Smooth muscle cell (in vitro differentiated cells): Measurements from ENCODE around the gene RAB31. TPM values are rescaled to one million over a fixed set of nuclear protein-coding genes. Genes with fewer than 3 reads are reported as not detected.
A peak's percentile ranks its signal among the peaks of the same experiment; 100 is the strongest.

Source experiments
- DNase-seq: peaks from one replicate; lab custom pipeline; 2025; ENCODE audit not compliant: unreplicated experiment; lab: John Stamatoyannopoulos, UW
- H2AFZ ChIP-seq: fragments of 200-600 bp; sonication (generic); 2 replicates; pipeline ENCODE4 v1.6.0; 2016; ENCODE audit warnings: antibody characterized with exemption, low read depth, mild to moderate bottlenecking
- H3F3A ChIP-seq: fragments of 200-600 bp; sonication (generic); 2 replicates; pipeline ENCODE4 v1.6.0; 2017; ENCODE audit warnings: antibody characterized with exemption, low read depth
- H3K27ac ChIP-seq: fragments of 200-600 bp; sonication (generic); 2 replicates; pipeline ENCODE4 v1.5.1; 2016; ENCODE audit warnings: low read depth, mild to moderate bottlenecking
- H3K27me3 ChIP-seq: fragments of 200-600 bp; sonication (generic); 2 replicates; pipeline ENCODE4 v1.6.1; 2016; ENCODE audit warnings: low read depth, mild to moderate bottlenecking
- H3K36me3 ChIP-seq: fragments of 200-600 bp; sonication (generic); 2 replicates; pipeline ENCODE4 v1.5.1; 2016; ENCODE audit warnings: low read depth
- H3K4me1 ChIP-seq: fragments of 200-600 bp; sonication (generic); 2 replicates; pipeline ENCODE4 v1.5.1; 2016; ENCODE audit warnings: low read depth
- H3K4me2 ChIP-seq: fragments of 200-600 bp; sonication (generic); 2 replicates; pipeline ENCODE4 v1.6.0; 2016; ENCODE audit warnings: mild to moderate bottlenecking
- H3K4me3 ChIP-seq: fragments of 200-600 bp; sonication (generic); 2 replicates; pipeline ENCODE4 v1.5.1; 2016; ENCODE audit warnings: mild to moderate bottlenecking
- H3K79me2 ChIP-seq: fragments of 200-600 bp; sonication (generic); 2 replicates; pipeline ENCODE4 v1.6.0; 2016; ENCODE audit warnings: low read depth, mild to moderate bottlenecking
- H3K9ac ChIP-seq: fragments of 200-600 bp; sonication (generic); 2 replicates; pipeline ENCODE4 v1.6.0; 2016; ENCODE audit warnings: low read depth
- H3K9me3 ChIP-seq: fragments of 200-600 bp; sonication (generic); replicated peaks from 2 replicates; pipeline ENCODE4 v1.5.1; 2016; ENCODE audit warnings: low read depth
- H4K20me1 ChIP-seq: fragments of 200-600 bp; sonication (generic); 2 replicates; pipeline ENCODE4 v1.6.0; 2016; ENCODE audit warnings: low read depth
- WGBS: methylation state at CpG from one replicate; pipeline ENCODE4 v1.1.7; 2016; ENCODE audit warnings: low lambda C conversion rate; 5-methylcytosine and 5-hydroxymethylcytosine counted together
- polyA plus RNA-seq: library from polyadenylated mRNA; unstranded; fragments of >200 nt; fragmentation: Nextera tagmentation; extraction: Ambion mirVana; gene quantifications from 2 replicates; pipeline ENCODE4 v1.2.1, GENCODE V29; 2016
- total RNA-seq: library from RNA; depleted of rRNA; stranded (reverse); fragments of >200 nt; gene quantifications from 2 replicates; pipeline ENCODE4 v1.2.3, GENCODE V29; 2014
- TF ChIP-seq, protein P1 (sequence below): fragments of 200-600 bp; sonication (generic); IDR thresholded peaks from 2 replicates; pipeline ENCODE4 v1.5.1; 2017; ENCODE audit warnings: borderline replicate concordance, mild to moderate bottlenecking, antibody characterized with exemption; ENCODE audit not compliant: insufficient read depth, poor library complexity, severe bottlenecking

Gene RAB31
- total and polyA plus RNA-seq, 2 experiments from 2014 or later = 116 to 414 TPM

GRCh38 chr18:9709304-9709877, 1.3 kb downstream of the RAB31 start:
- H3K27ac ChIP-seq = peak overlapping the region; percentile 87
- DNase-seq = no peak

GRCh38 chr18:9710037-9710436, 1.9 kb downstream of the RAB31 start:
- Histone ChIP-seq H4K20me1 (peaks cover 62% of the 10 kb centered on the region), H3K9ac (no peak overlapping the region), H3K79me2 (peaks cover 68% of the 10 kb centered on the region), H3K27ac (peak overlapping the region; percentile 87), H3K4me3 (peak overlapping the region; percentile 89), H3K4me2 (peak overlapping the region; percentile 92), H3F3A (peaks cover 25% of the 10 kb centered on the region), H3K4me1 (peaks cover 23% of the 10 kb centered on the region), H2AFZ (no peak overlapping the region), H3K27me3 (no peaks in the 10 kb centered on the region), H3K36me3 (no peaks in the 10 kb centered on the region), H3K9me3 (no peaks in the 10 kb centered on the region)
- DNase-seq = no peak
- 78% methylated on average over 4 of the region's 4 CpGs for WGBS
- TF ChIP-seq, protein P1, sequence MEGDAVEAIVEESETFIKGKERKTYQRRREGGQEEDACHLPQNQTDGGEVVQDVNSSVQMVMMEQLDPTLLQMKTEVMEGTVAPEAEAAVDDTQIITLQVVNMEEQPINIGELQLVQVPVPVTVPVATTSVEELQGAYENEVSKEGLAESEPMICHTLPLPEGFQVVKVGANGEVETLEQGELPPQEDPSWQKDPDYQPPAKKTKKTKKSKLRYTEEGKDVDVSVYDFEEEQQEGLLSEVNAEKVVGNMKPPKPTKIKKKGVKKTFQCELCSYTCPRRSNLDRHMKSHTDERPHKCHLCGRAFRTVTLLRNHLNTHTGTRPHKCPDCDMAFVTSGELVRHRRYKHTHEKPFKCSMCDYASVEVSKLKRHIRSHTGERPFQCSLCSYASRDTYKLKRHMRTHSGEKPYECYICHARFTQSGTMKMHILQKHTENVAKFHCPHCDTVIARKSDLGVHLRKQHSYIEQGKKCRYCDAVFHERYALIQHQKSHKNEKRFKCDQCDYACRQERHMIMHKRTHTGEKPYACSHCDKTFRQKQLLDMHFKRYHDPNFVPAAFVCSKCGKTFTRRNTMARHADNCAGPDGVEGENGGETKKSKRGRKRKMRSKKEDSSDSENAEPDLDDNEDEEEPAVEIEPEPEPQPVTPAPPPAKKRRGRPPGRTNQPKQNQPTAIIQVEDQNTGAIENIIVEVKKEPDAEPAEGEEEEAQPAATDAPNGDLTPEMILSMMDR = no peak

More at GRCh38 chr18:9709304-9709877, 1.3 kb downstream of the RAB31 start:
- peaks cover 22% of the 10 kb centered on the region for H3F3A ChIP-seq
- H3K27me3 ChIP-seq = no peaks in the 10 kb centered on the region
- peaks cover 62% of the 10 kb centered on the region for H3K79me2 ChIP-seq
- H3K36me3 ChIP-seq = no peaks in the 10 kb centered on the region
- peak overlapping the region; percentile 89 for H3K4me3 ChIP-seq
- WGBS = 2% methylated on average over 18 of the region's 18 CpGs
- H3K4me2 ChIP-seq = peak overlapping the region; percentile 92
- H2AFZ ChIP-seq = no peak overlapping the region
- H4K20me1 ChIP-seq = peaks cover 55% of the 10 kb centered on the region
- TF ChIP-seq, protein P1 = no peak
- no peaks in the 10 kb centered on the region for H3K9me3 ChIP-seq
- H3K9ac ChIP-seq = peak overlapping the region; percentile 90
- H3K4me1 ChIP-seq = peaks cover 28% of the 10 kb centered on the region

GRCh38 chr18:9711361-9712129, 3.4 kb downstream of the RAB31 start:
- peaks cover 83% of the 10 kb centered on the region for H3K79me2 ChIP-seq

More at GRCh38 chr18:9711361-9712129, 3.4 kb downstream of the RAB31 start:
- DNase-seq = no peak
- H3K4me2 ChIP-seq = peak overlapping the region; percentile 92
- no peak overlapping the region for H3K4me3 ChIP-seq
- H4K20me1 ChIP-seq = peaks cover 77% of the 10 kb centered on the region
- peaks cover 10% of the 10 kb centered on the region for H3K4me1 ChIP-seq
- TF ChIP-seq, protein P1 = no peak
- H3K9ac ChIP-seq = no peak overlapping the region
- H2AFZ ChIP-seq = no peak overlapping the region
- peak overlapping the region; percentile 17 for H3K27ac ChIP-seq
- H3K36me3 ChIP-seq = no peaks in the 10 kb centered on the region
- WGBS = 86% methylated on average over 7 of the region's 7 CpGs
- H3K9me3 ChIP-seq = no peaks in the 10 kb centered on the region
- H3F3A ChIP-seq = peaks cover 14% of the 10 kb centered on the region
- no peaks in the 10 kb centered on the region for H3K27me3 ChIP-seq
